Calu3 (cell line): ENCODE data around the gene MAP3K8. TPM values are rescaled to one million over a fixed set of nuclear protein-coding genes. Genes with fewer than 3 reads are reported as not detected.

ENCODE experiments used
- BruUV-seq: library from RNA; stranded (reverse); fragments of 400-500 nt; replicated peaks from 2 replicates; lab custom pipeline; 2021; lab: Mats Ljungman, UMichigan
- CTCF ChIA-PET: fragments of 300-600 bp; sonication (Branson Sonifier 250); formaldehyde crosslinking; loops from one replicate; lab custom pipeline; 2022; ENCODE audit warnings: antibody characterized with exemption; lab: Charles Lee
- DNase-seq: peaks from one replicate; pipeline ENCODE4 v3.0.0; 2022
- H3K27ac Mint-ChIP-seq: one replicate; pipeline ENCODE4 v1.8.0; 2022; ENCODE audit warnings: mixed read lengths; ENCODE audit not compliant: unreplicated experiment
- H3K27me3 Mint-ChIP-seq: one replicate; pipeline ENCODE4 v1.8.0; 2022; ENCODE audit warnings: mixed read lengths; ENCODE audit not compliant: unreplicated experiment
- H3K36me3 Mint-ChIP-seq: one replicate; pipeline ENCODE4 v1.8.0; 2022; ENCODE audit warnings: mild to moderate bottlenecking, moderate library complexity, mixed read lengths; ENCODE audit not compliant: insufficient read depth, unreplicated experiment
- H3K4me1 Mint-ChIP-seq: one replicate; pipeline ENCODE4 v1.8.0; 2022; ENCODE audit warnings: mild to moderate bottlenecking, low read depth, mixed read lengths; ENCODE audit not compliant: unreplicated experiment
- H3K4me3 Mint-ChIP-seq: one replicate; pipeline ENCODE4 v1.8.0; 2022; ENCODE audit warnings: mild to moderate bottlenecking, low read depth, moderate library complexity, mixed read lengths; ENCODE audit not compliant: unreplicated experiment
- H3K9me3 Mint-ChIP-seq: one replicate; pipeline ENCODE4 v1.8.0; 2022; ENCODE audit warnings: low read depth, mixed read lengths; ENCODE audit not compliant: unreplicated experiment
- intact Hi-C: fragments of 100-400 bp; cut with micrococcal nuclease; formaldehyde crosslinking; loops from one replicate; pipeline ENCODE4 v1.10.0; 2022; ENCODE audit not compliant: unreplicated experiment
- total RNA-seq: library from RNA; stranded (reverse); gene quantifications from 2 replicates; pipeline ENCODE4 v1.2.3, GENCODE V29; 2022
- TF ChIP-seq, protein P1 (sequence below): fragments of 200-600 bp; IDR thresholded peaks from one replicate; pipeline ENCODE4 v1.8.0; 2022; ENCODE audit warnings: antibody characterized with exemption; ENCODE audit not compliant: unreplicated experiment

Gene MAP3K8
- total RNA-seq, 1 experiment from 2014 or later: 20.6 TPM

DNA sequence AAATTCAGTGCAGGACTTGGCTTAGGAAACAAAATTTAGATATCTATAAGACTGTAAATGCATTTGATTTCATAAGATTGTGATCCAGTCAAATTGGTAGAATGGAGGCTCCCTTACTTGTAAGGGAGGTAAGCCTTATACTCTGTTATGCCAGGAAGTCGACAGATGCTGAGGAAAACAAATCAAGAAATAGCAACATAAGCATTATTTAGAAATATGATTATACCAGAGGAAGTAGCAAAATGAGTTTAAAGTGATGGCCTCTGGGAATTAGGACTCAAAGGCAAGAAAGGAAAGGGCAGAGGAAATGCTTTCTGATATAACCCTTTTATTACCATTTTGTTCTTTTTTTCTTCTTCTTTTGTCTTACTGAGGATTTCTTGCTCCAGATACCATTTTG, 44.4 kb upstream of the MAP3K8 start:
- intact Hi-C loops: no loop called here
- Mint-ChIP-seq H3K27ac (no peak overlapping the region), H3K36me3 (no peaks in the 10 kb centered on the region), H3K9me3 (no peaks in the 10 kb centered on the region), H3K27me3 (no peaks in the 10 kb centered on the region), H3K4me3 (no peak overlapping the region), H3K4me1 (peaks cover 28% of the 10 kb centered on the region)
- no TSS peak for BruUV-seq
- DNase-seq: no peak
- CTCF ChIA-PET: no interaction called here
- TF ChIP-seq, protein P1, sequence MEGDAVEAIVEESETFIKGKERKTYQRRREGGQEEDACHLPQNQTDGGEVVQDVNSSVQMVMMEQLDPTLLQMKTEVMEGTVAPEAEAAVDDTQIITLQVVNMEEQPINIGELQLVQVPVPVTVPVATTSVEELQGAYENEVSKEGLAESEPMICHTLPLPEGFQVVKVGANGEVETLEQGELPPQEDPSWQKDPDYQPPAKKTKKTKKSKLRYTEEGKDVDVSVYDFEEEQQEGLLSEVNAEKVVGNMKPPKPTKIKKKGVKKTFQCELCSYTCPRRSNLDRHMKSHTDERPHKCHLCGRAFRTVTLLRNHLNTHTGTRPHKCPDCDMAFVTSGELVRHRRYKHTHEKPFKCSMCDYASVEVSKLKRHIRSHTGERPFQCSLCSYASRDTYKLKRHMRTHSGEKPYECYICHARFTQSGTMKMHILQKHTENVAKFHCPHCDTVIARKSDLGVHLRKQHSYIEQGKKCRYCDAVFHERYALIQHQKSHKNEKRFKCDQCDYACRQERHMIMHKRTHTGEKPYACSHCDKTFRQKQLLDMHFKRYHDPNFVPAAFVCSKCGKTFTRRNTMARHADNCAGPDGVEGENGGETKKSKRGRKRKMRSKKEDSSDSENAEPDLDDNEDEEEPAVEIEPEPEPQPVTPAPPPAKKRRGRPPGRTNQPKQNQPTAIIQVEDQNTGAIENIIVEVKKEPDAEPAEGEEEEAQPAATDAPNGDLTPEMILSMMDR: no peak

DNA sequence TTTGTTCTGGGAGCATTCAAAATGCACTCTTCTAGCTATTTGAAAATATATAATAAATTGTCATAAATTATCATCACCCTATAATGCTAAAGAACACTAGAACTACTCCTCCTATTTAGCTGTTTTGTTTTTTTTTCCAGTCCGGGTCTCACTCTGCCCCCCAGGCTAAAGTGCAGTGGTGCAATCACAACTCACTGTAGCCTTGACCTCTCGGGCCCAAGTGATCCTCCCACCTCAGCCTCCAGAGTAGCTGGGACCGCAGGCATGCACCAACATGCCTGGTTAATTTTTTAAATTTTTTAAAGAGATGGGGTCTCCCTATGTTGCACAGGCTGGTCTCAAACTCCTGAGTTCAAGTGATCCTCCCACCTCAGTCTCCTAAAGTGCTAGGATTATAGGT, 43.8 kb upstream of the MAP3K8 start:
- intact Hi-C loops: no loop called here
- no peaks in the 10 kb centered on the region for H3K27me3 Mint-ChIP-seq
- TF ChIP-seq, protein P1: no peak
- CTCF ChIA-PET: interaction anchor here (0.6 to 1.8 kb wide), 2 partner anchors 47 to 194 kb away, joined by 3 to 4 read pairs; no protein-coding TSS in a partner anchor
- no TSS peak for BruUV-seq
- no peak overlapping the region for H3K4me3 Mint-ChIP-seq
- H3K9me3 Mint-ChIP-seq: no peaks in the 10 kb centered on the region
- H3K36me3 Mint-ChIP-seq: no peaks in the 10 kb centered on the region
- no peak for DNase-seq
- peaks cover 22% of the 10 kb centered on the region for H3K4me1 Mint-ChIP-seq
- H3K27ac Mint-ChIP-seq: no peak overlapping the region

DNA sequence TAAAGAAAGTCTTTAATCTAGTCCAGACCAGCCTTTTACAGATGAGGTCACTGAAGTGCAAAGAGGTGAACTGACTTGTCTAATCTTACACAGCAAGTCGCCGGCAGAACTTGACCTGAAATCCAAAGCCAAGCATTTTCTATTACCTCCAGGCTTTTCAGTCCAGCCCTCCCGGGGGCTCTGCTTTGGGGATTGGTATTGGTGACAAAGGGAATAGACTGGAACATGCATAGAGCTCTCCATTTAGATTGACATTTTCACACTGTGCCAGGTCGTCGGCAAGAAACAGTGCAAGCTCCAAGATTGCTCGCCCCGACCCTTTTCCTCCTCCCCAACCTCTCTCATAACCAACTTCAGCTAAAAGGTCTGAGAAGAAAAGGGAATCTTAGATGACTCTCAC, 42.7 kb upstream of the MAP3K8 start:
- BruUV-seq: no TSS peak
- Mint-ChIP-seq H3K4me1 (peaks cover 22% of the 10 kb centered on the region), H3K9me3 (no peaks in the 10 kb centered on the region), H3K27me3 (no peaks in the 10 kb centered on the region), H3K27ac (no peak overlapping the region), H3K36me3 (no peaks in the 10 kb centered on the region), H3K4me3 (no peak overlapping the region)
- intact Hi-C loops: no loop called here
- no peak for DNase-seq
- CTCF ChIA-PET: interaction anchor here (0.7 to 1.8 kb wide), 2 partner anchors 25 to 193 kb away, joined by 3 to 6 read pairs; no protein-coding TSS in a partner anchor
- TF ChIP-seq, protein P1: no peak

DNA sequence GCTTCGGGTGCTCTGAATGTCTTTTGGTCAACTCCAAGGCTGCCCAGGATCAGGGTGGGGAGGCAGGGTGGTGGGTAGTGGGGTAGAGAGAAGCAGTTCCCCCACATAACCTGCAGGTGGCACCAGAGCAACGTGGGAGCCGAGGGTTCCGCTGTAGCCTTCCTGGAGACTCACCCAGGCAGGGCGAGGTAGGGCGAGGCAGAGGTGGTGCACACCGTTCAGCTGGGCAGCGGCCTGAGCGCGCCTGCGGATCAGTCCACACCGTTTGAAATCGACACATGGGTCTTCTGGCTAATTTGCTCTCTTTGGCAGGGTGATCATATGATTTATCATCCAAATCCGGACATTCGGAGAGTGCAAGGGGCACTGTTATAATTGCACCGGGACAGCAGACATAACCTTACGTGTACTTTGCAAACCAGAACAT, 41.4 kb upstream of the MAP3K8 start:
- Mint-ChIP-seq H3K4me1 (peaks cover 11% of the 10 kb centered on the region), H3K9me3 (no peaks in the 10 kb centered on the region), H3K36me3 (no peaks in the 10 kb centered on the region), H3K4me3 (peak overlapping the region; percentile 34), H3K27me3 (no peaks in the 10 kb centered on the region), H3K27ac (no peak overlapping the region)
- BruUV-seq: no TSS peak
- TF ChIP-seq, protein P1: peak; percentile 85
- intact Hi-C loops: loop anchor here (2.0 kb wide), 2 partner anchors 142 to 198 kb away; no protein-coding TSS in a partner anchor
- DNase-seq: peak; percentile 85
- CTCF ChIA-PET: interaction anchor here (0.6 to 1.5 kb wide), 4 partner anchors 18 to 199 kb away, joined by 3 to 14 read pairs (median 4); no protein-coding TSS in a partner anchor
